NT2/D1 (cell line): ENCODE data around the gene WDR44.

Experiments used
- YY1 ChIP-seq: IDR thresholded peaks from 2 replicates; pipeline ENCODE4 v1.6.1; 2011; ENCODE audit not compliant: insufficient read length, insufficient read depth
- ZNF274 ChIP-seq: IDR thresholded peaks from 2 replicates; pipeline ENCODE4 v1.6.1; 2011; ENCODE audit warnings: mild to moderate bottlenecking, low read depth, low read length

DNA sequence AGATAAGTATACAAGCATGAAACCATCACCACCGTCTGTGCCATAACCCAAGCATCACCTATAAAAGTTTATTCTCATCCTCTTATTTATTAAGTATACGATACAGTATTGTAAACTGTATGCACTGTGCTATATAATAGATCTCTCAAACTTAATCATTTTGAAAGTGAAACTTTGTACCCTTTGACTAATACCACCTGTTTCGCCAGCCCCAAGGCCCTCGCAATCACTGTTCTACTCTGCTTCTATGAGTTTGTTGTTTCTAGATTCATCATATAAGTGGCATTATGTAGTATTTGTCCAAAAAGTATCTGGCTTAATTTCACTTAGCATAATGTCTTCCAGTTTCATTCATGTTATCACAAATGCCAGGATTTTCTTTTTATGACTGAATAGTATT lies 77.7 kb downstream of the WDR44 start:
- TF ChIP-seq ZNF274 (no peak), YY1 (no peak)
